HL-60/S4 (cell line): ENCODE data around the gene CD99L2.

Experiments used
- in situ Hi-C: fragments of 300-500 bp; cut with MboI; formaldehyde crosslinking; loops from 2 replicates; pipeline ENCODE4 v1.14.3; 2022; ENCODE audit warnings: low sequenced_read_pairs

Gene CD99L2

DNA sequence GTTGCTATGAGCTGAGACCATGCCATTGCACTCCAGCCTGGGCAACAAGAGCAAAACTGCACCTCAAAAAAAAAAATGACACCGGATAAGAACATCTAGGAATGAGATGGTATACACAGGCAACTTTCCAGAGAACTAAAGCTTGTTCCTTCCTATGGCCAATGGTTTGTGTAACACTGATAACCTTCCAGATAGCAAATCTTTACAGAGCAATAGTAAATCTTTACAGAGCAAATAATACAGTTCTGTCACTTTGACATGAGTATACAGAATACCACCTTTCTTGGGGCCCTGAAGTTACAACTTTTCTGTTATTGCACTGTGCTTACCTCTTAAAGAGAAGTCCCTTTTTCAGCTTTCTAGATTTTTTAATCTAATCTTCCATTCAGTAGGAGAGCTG is 91.6 kb downstream of the CD99L2 start:
- in situ Hi-C loops = no loop called here

DNA sequence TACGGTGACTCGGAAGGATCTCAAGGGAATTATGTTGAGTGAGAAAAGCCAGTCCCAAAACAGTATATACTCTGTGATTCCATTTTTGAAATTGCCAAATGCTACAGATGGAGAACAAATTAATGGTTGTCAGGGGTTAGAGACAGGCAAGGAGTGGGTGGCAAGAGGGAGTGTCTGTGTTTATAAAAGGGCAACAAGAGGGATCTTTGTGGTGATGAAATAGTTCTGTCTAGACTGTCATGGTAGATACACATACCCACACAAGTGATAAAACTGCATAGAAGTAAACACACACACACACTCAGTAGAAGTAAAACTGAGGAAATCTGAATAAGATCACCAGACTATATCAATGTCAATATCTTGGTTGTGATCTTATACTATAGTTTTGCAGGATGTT is 92.7 kb downstream of the CD99L2 start:
- in situ Hi-C loops = no loop called here

DNA sequence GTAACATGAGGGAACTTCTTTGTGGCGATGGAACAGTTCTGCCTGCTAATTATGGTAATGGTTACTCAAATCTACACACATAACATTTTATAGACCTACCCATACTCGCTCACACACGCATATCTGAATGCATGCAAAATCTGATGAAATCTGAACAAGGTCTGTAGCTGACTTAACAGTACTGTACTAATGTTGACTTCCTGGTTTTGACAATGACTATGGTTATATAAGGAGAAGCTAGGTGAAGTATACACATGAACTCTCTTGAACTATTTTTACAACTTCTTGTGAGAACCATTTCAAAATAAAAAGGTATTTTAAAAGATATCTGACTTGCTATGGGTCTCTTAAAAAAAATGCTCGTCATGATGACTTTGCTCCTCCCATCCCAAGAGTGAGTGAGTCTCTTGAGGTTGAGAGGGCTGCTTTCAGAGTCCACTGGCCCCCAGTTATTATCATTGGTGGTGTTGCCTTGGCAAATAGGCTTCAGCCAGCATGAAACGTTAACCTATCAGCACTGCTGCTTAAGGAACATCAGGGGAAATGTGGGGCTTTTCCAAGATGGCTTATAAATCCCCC is 105.4 kb downstream of the CD99L2 start:
- in situ Hi-C loops = no loop called here

DNA sequence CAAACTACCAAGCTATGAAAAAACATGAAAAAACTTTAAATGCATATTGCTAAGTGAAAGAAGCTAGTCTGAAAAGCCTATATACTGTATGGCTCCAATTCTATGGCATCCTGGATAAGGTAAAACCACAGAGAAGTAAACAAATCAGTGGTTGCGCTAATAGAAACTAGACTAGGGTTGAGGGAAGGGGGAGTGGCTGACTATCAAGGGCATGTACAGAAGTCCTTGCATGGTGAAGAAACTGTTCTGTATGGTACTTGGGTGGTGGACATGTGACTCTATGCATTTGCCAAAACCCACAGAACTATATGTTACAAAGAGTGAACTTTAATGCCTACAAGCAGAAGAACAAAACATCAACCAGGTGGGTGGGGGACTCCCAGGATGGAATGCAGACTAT is 108.4 kb downstream of the CD99L2 start:
- in situ Hi-C loops = no loop called here

DNA sequence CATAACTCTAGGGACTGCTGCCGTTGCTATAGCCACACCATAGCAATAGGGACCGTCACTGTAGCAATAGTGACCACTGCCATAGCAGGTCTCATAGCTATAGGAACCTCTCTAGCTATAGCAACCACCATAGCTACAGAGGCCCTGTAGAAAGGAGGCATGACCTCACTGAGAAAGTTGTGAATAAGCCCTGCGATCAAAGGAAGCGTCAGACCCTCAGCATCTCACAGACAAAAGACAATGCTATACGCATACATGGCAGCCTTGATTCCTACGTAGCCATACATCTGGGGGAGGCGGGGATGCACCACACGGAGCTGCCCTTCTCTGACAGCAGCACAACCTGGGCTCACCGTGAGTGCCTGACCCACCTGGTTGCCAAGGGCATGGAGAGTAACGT is 116.8 kb downstream of the CD99L2 start:
- in situ Hi-C loops = no loop called here

DNA sequence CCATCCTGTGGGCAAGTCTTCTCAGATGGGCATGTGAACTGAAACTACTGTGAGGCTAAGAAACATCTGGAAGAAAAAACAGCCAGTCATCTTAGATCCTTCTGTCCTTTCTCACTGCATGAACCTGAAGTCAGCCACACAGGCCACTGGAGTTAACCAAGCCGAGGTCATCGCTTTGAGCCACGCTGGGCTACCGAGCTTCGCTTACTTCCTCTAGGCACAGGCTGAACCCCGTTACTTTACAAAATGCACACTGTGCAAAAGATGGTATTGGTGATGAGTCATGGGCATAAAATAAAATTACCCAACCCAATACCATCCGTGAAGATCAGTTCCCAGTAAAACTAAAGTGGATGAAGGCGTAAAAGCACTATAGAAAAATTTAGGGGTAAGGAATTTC is 119.1 kb downstream of the CD99L2 start:
- in situ Hi-C loops = loop anchor here (10.0 kb wide), 1 partner anchor 305 kb away; no protein-coding TSS in a partner anchor

DNA sequence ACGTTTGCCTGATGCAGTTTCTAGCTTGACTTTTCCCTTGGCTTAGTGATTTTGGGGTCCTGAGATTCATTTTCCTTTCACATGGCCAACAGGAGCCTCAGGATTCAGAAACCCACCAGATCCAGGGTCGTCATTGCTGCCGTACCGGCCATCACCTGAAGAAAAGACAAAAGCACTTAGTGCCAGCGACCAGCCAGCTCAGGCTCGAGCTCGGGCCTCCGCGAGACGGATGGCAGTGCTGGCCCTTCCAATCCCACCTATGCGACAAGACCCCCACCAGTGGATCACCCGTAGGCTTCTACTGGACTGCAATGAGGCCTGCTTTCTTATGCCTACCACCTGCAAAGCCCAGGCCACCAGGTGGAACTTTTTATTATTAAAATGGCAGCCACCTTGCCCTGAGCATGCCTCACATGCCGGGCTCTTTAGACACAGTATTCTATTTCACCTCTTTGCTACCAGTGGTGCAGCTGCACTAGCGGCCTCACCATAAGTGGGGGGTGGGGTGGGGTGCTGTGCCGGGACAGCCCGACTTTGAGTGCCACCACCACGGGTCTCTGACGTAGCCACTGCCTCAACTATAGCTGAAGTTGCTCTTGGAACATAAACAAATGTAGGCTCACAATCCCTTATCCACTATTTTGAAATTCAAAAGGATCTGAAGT is 121.0 kb downstream of the CD99L2 start:
- in situ Hi-C loops = loop anchor here (10.0 kb wide), 1 partner anchor 307 kb away; no protein-coding TSS in a partner anchor

DNA sequence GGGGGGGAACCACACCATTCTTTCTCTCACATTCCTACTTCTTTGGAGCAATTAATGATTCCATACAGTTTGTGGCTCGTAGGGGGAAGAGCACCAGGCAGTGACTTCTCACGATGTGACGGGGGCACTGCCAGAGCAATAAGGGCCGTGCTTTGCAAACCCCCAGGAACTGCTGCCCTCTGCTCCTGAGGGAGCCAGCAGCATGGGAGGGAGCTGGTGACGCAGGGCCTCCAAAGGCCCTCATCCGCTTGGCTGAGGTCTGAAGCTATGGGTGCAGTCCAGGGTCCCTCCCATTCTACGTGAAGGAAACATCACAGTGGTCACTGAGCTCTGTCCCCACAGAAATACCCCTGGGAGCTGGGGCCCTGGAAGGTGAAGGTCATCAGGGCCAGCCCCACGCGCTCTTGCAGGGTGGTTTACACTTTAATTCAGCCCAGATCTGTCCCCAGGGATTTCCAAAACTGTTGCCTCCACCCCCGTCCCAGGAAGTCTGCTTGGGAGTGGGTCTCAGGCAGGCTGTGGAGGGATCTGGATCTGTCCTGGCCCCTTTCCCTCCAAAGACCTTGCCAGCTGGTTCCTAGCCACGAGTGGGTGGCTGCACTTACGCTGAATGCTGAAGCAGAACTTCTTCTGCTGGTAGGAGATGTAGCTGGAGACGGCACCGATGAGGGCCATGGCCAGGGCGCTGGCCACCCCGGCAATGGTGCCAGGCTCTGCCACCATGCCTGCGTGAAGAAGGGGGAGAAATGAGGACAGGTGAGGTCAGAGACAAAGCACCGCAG is 122.7 kb downstream of the CD99L2 start:
- in situ Hi-C loops = loop anchor here (10.0 kb wide), 1 partner anchor 309 kb away; no protein-coding TSS in a partner anchor

DNA sequence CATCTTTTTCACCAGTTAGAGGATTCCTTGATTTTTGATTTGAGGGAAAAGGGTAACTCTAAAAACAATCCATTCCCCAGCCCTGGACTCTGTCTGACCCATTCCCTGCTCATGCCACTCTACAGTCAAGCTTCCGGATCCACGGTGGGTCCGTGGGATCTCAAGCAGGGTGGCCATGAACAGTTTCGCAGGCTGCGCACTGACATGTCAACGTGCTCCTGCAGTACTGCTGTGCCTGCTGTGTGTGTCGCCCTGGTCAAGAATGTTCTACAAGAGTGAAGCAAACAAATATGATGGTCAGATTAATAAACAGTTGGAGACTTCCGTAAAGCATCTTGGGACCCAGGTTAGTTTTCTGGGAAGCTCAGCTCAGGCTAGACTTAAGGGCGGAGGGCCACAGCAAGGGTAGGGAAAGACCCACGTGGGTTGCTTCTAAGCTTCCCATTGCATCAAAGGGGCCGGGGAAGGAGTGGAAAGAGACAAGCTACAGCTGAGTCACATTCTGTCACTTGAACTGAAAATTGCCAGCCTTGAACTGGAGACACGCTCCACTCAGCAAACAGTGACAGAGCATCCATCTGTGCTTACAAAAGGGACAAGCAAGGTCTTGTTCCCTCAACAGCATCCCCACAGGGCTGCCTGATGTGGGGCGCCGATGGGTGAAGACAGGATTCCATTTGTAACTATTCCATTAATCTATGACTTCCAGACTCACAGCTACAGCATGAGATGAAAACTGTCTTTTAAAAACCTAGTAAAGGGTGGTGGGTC is 123.5 kb downstream of the CD99L2 start:
- in situ Hi-C loops = loop anchor here (10.0 kb wide), 1 partner anchor 310 kb away; no protein-coding TSS in a partner anchor

DNA sequence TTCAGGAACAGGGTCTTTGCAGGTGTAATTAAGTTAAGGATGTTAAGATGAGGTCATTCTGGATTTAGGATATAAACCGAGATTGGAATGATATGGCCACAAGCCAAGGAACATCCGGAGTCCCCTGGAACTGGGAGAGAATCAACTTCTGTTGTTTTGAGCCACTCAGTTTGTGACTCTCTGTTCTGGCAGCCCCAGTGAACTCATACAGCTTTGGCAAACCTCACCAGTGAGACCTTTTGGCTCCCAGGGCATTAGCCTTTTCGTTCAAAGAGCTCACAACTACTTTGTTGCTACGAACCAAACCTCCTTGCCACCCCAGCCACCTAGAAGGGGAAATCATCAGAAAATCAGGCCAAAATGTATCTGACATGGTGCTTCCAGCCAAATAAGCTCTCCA is 124.8 kb downstream of the CD99L2 start:
- in situ Hi-C loops = loop anchor here (10.0 kb wide), 1 partner anchor 311 kb away; no protein-coding TSS in a partner anchor

DNA sequence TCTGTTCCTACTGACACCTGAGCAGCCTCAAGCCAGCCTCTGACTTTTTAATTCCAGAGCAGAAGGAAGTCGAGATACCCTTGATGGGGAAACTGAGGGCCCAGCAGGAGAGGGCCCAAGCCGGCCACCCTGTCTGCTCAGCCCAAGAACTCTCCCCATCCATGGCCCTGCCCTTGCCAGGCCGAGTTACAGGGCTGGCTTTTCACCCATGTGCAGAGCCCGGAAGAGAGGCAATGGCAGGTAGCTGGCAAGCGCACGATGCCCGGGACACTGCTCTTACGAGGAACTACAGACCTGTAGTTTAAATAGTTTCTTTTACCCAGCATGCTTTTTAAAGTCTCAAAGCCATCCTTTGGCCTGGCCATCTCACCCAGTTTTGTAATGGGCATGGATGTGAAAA is 125.4 kb downstream of the CD99L2 start:
- in situ Hi-C loops = loop anchor here (10.0 kb wide), 1 partner anchor 312 kb away; no protein-coding TSS in a partner anchor

DNA sequence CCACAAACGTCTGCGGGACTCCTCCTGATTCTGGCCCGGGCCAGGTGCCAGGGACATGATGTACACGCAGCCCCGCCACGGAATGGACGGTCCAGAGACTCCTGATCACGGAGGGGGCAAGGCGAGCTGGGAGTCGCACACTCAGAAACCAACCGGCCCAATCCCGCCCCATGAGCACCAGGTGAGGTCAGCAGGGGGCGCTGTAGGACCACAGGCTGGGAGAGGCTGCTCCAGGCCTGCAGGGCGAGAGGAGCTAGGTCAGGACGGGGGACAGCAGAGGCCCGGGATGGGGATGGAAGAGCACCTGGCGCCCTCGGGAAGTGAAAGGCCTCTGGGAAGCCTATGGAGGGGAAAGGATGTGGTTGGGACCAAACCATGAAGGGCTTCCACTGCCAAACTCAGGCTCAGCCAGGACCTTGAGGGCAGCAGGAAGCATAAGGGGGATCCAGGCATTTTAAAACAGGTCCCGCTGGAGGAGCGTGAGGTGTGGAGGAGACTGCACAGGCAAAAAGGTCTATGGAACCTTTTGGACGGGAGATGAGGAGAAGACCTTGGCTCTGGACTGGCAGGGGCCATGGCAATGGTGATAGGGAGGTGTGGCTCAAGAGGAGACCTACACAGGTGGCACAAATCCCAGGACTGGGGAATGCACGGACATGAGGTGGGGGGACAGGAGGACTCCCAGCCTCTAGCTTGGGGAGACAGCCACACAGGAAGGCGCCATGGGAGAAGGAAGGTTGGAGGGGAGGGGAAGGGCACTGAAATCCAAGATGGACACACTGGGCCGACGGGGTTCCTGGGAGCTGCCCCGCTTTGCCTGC is 126.1 kb downstream of the CD99L2 start:
- in situ Hi-C loops = loop anchor here (10.0 kb wide), 1 partner anchor 312 kb away; no protein-coding TSS in a partner anchor

DNA sequence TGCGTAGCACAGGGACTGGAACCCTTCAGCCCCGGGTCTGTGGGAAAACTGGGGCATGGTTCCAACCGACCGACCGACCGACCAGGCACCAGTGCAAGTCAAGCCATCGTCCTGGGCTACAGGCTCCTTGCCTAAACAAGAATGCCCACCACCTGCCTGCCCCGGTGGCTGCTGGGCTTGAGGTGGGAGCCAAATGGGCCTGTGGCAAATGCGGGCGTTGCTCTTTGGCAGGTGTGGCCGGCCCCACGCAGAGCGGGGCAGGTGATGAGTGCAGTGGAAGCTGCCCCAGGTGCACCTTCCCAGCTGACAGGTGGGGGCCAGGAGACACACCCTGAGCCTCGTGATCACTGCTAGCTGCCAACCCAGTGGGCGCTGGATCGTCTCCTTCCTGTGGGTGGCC is 127.4 kb downstream of the CD99L2 start:
- in situ Hi-C loops = loop anchor here (10.0 kb wide), 1 partner anchor 314 kb away; no protein-coding TSS in a partner anchor

DNA sequence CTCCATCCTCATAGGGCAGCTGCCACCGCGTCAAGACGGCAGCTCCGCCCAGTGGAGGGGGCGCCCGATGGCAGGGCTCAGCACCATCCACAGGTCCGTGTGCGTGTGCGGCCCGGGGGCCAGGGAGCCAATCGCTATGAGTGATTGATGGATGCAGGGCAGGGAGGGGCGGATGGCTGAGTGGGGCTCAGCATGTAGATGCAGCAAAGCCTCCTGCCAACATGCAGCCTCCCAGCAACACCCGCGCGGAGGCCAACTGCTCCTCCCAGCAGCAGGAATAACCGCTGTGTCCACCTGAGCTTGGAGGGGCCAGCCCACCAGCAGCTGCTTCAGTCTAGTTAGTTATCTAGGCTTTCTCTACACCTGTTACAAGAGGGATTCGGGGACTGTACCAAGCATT is 127.8 kb downstream of the CD99L2 start:
- in situ Hi-C loops = loop anchor here (10.0 kb wide), 1 partner anchor 314 kb away; no protein-coding TSS in a partner anchor

DNA sequence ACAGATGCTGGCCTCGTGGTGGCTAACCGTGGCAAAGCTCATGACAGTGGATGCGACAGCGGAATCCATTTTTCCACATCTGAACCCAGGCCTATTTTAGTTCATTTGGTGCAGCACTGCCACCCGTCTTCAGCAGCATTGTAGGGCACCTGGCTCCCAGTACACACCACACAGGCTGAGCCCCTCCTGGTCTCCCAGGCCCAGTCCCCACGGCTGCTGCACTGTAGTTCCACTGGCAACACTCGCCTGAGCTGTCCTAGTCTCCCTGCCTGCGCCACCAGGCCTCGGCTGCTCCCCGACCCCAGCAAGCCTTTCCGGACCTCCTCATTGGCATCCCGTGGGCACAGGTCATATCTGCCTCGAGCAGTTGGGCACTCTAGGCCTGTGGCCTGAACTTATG is 129.1 kb downstream of the CD99L2 start:
- in situ Hi-C loops = no loop called here

DNA sequence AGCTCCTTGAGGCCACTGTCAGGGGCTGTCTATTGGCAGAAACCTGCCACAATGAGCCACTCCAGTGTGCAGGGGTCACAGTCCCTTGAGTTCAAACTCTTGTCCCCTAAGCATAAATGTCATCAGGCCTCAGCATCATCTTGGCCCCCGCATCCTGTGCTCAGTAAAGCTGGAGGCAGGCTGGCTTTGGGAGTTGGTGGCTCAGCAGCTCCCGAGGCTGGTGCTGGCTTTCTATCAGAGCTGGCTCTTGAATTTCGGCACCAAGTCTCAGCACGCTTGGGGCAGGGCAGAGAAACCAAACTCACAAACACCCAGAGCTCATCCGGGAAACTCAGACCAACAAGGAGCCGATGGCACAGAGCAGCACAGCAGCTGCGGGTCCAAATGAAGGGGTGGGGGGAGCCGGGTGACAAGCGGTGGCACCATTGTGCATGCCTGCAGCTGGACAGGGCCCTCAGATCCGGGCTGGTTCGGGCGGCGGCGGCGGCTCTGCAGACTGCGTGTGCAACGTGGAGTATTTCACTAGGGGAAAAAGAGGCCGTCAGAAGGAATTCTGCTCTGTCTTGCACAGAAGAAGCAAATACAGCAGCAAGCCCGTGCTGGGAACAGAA is 129.8 kb downstream of the CD99L2 start:
- in situ Hi-C loops = no loop called here

DNA sequence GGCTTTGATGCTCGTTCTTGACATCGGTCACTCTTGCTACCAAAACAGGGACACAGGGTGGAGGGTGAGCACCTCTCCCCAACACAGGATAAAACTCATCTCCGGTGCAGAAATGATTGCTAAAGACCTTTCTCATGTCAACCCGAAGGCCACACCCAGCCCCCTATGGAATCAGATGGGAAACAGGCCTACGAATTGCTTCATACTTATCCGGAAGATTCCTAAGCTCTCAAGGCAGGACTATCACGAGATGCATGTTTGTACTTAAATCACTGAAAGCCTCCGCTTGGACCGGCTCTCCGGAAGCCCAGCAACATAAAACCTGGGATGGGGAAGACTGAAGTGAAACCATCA is 130.4 kb downstream of the CD99L2 start:
- in situ Hi-C loops = no loop called here

DNA sequence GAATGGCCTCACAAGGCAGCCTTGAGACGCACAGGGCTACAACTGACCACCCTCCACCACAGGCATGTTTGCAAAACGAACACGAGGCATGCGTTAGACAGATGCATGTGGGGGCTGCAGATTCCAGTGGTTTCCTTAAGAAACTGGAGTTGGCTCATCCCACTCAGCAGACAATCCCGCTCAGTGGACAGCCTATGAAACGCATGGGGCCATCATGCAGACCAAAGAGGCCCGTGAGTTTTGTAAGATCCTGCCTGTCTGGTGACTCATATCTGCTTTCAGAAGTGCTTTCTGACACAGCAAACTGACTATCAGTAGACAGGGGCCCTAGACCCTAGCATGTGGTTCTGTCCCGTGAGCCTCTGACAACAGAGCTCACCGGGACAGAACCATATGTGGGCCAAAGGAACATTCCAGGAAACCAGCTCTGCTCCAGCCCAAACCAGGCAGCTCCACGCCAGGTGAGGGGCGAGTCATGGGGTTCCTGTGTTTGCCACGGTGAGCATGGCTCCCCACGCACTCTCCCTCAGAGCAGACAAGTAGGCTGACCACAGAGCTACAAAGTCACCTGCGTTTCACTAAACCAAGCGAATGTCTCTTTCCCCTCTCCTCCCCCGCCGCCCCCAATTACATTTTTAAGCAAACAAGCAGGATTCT is 130.9 kb downstream of the CD99L2 start:
- in situ Hi-C loops = no loop called here

DNA sequence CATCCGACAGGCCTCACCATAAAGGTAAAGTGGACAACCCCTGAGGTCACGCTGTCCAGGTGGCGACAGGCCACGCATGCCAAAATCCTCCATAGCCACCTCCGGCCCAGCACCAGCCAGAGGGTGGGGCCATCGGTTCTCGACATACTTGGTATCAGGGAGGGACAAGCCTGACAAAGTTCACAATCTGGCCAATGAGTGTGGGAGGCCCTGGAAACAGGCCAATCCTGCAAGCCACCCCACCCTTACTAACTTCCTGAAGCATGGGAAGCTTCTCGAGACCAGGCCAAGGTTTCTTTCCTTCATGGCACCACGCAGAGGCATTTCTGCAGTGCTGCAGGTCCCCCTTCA is 131.4 kb downstream of the CD99L2 start:
- in situ Hi-C loops = no loop called here
